Activated T-helper 1 cell treated with Interleukin-2 at 50 U/mL for 16 hours (primary cell): Measurements from ENCODE around the gene CRIM1.

Experiments used
- DNase-seq: peaks from one replicate; pipeline ENCODE4 v3.0.0-alpha.2; 2020; ENCODE audit warnings: low read depth

Gene CRIM1

GRCh38 chr2:36397728-36398413 lies 42.3 kb downstream of the CRIM1 start:
- no peak for DNase-seq

DNA sequence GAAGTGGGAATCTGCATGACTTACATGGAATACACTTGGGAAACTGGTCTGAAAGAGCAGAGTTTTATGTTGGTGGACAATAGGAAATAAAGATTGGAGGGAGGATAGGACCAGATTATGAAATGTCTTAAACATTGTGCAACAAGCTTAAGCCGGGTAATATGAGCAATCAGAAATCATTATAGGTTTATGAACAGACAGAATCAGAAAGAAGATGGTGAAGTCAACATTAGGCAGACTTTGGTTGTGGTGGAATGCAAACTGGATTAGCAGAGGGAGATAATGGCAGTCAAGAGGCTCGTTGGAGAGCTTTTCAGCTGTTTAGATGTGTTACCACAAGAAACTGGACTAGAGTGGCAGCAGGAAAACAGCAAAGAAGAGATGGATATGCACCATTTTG lies 43.5 kb downstream of the CRIM1 start:
- DNase-seq, result no peak

DNA sequence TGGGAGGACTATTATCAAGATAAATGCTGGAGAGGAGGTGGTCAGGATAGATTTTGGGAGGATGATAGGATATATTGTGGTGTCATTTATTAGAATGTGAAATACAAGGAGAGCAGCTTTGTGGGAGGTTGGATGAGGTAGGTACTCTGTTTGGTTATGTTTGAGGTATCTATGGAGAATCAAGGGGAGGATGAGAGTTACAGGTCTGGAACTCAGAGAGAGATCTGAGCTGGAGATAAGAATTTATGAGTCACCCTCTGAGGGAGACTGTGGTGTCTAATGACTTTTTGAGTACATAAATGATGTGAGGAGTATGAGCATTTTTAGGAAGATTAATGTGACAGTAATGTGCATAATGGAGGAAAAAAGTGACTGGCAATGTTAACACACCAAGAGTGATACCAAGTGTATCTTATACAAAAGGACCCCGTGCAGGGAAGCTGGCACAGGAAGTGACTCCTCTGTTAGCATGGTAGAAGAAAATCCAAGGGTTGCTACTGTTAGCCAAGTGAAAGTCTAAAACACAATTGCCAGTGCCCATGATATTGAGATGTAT lies 48.2 kb downstream of the CRIM1 start:
- no peak for DNase-seq

DNA sequence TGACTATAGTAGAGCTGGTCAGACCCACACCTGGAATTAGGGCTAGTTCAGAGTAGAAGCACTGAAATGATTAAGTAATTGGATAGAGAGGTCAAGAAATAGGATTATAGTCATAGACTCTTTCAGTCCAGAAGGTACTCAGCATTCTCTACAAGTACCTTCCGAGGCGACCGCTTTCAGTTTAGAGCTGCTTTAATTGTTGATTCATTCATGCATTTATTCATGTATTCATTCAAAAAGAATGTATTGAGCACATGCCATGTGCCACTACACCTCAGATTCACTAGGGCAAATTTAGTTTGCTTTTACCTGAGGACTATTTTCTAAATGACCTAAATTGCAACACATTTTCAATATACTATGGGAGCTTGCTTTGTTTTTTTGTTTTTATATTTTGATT lies 48.7 kb downstream of the CRIM1 start:
- no peak for DNase-seq

DNA sequence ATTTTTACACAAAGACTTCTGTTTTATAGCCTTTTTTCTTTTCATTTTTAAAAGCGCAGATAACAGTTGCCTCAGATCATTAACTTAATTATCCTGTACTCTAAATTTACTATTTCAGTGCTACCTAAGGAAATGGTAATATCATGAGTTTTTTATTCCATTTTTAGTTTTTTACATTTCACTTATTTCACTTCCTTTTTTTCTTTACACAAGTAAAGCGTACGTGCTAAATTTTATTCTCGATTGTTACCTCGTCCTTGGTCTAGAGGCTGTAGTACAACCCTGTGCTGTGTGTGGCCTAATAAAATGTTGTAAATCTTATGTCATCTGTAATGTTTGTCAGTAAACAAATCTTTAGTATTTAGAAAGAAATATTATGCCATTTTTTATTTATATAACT lies 49.2 kb downstream of the CRIM1 start:
- no peak for DNase-seq

GRCh38 chr2:36405183-36405582 lies 49.6 kb downstream of the CRIM1 start:
- no peak for DNase-seq

GRCh38 chr2:36406296-36406695 lies 50.7 kb downstream of the CRIM1 start:
- no peak for DNase-seq

DNA sequence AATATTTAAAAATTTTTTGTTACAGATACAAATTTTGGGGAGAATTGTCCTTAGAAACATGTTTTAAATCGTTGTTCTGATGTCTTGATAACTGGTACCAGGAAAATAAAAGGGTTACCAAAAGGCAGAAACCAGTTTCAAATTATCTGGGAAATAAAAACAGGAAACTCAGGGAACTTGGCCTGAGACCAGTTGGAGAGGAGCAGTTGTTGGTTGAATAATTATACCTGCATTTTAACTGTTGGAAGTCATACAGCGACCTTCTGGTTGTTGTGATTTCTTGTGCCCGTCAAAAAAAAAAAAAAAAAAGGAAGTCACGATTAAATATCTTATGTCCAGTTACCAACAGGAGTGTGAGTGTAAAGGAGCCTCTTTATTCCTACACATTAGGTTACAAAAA lies 51.8 kb downstream of the CRIM1 start:
- no peak for DNase-seq

DNA sequence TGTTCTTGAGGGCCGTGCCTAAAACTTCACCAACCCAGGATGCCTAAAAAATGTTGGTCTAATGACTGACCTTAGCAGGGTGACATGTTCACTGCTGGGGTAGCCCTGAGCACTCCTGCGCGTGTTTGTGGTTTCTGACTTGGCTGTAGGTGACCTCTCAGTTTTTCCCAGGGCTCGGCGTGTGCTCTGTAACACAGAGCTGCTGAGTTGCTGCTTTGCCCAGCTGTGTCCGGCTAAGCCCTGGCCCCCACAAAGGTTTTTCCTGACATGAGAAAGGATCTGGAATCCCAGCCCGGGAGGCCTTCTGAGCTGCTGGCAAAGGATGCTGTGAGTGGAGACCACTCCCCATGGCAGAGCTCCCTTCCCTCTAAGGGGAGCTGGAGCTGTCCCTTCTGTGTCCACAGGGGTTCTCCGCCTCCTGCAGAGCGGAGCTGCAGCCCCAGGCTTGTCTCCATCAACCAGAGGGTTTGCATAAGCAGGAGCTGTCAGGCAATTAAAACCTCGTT lies 52.7 kb downstream of the CRIM1 start:
- DNase-seq, result no peak

DNA sequence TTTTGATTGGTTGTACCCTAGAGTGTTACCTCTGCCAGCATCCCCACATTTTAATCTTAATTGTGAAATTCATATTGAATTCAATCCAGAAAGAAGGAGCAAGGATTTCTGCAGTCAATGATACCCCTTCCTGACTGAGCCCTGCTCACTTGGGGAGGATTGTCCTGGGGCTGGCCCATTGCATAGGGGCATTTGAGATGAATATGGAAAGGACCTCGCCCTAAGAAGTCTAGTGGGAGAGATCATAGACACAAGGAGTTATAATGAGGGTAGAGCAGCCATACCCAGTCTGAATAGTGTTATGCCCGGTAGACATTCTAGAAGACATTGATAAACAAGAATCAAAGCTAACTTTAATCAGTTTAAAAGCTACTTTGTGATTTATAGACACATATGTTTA lies 53.8 kb downstream of the CRIM1 start:
- DNase-seq, result no peak

DNA sequence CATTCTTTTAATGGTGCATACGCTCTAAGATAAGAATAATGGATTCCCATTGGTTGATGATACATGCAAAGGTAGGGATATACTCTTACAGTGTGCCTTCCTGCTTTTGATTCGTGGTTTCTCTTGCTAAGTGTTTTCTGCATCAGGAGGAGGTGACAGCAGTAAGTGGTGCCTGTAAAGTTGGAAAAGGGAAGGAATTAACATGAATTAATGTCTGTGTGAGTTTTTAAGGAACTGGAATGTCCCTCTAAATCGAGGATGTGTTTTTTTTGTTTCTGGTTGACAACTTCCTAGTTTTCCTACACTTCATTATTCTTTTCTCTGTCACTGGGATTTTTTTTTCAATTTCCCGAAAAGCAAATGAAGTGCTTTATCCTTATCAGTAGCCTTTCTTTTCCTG lies 54.4 kb downstream of the CRIM1 start:
- DNase-seq, result no peak

DNA sequence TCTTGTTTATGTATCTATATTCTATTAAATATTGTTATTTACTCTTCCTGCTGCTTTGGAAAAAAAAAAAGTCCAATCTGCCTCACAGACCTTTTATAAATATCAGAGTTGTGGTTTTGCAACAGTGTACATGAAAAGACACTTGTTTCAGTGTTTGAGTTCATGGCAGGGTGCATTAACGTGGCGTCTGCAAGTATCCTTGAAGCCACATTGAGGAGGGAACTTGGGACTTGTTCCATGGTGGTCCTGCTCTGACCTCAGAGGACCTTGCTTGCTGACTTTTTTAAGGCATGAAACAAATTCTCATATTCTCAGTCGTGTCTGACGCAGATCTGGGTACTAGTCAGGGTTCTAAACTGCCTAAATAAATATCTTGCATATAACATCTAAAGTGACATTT lies 55.1 kb downstream of the CRIM1 start:
- DNase-seq, result no peak

DNA sequence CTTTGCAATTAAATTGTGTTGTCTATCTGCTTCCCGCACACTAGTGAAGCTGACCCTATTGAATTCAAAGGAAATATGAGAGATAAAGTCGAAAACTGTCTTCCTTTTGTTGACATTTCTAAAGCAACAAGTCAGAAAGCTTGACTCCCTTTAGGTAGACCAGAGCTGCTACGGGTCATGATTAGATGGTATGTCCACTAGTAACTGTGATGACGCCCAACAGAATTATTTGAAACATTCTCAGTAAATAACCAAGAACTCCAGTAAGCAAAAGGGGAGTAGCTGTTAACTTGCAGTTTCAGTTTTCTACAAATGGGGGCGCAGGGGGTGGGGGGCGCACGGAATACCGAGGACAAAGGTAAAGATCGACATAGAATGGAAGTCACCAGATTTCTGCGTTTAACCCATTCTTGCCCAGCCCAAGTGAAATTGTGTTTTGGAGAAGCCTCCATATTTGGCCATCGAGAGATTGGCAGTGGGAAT lies 56.4 kb downstream of the CRIM1 start:
- no peak for DNase-seq

- no peak for DNase-seq
Observed at GRCh38 chr2:36413218-36413617, 57.6 kb downstream of the CRIM1 start.

GRCh38 chr2:36414307-36414706 lies 58.7 kb downstream of the CRIM1 start:
- DNase-seq, result no peak

GRCh38 chr2:36415381-36416022 lies 59.9 kb downstream of the CRIM1 start:
- DNase-seq, result no peak

DNA sequence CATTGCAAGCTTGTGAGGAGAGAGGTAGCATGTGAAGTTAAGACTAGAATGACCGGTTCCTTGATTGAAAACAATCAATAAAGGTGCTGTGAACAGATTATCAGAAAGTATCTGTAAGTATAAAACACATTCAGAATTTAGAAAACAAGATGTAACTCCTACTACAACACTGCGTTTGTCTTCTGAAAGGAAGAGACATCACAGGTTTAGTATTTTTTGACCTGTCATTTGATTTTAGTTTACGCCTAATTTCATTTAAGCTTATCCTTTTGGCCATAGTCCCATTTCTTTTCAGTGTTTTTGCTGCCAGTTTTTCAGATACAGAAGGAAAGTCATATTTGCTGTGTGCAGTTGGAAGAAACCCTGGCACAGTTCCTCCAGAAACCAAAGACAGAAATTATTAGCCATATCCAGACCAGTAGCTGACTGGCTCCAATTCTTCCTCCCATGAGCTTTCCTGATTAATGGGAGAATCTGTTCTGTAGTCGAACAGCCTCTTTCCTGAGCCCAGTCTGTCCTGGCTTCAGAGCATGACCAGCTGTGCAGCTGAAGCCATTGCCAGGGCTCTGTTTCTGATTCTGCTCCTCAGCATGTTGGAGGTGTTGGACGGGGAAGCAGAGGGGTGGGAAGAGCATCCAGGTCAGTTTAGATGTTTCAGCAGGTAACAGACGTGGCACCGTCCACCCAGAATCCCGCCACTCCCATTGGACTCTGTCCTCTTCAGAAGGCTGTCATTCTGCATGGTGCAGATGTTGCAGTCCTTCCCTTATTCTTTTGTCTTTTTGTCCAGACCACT lies 61.0 kb downstream of the CRIM1 start:
- no peak for DNase-seq

- DNase-seq, result no peak
Observed at GRCh38 chr2:36420569-36421181, 65.1 kb downstream of the CRIM1 start.

DNA sequence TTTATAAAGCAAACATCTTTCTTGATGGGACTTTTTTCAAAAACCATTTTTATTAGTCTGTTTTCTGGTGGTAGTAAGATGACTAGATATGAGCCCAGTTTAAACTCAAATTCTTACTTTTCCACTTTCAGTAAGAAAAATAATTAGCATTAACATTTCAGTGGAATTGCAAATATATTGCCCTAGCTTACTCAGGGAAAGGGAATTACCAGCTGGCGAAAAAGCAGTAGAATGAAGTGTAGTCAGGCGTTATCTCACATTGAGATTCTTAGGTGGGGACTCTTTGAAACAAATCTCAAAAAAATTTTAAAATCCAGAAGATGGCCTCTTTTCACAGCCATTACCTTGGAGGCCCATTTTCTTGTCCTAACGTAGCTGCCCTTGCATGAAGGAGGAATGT lies 65.8 kb downstream of the CRIM1 start:
- no peak for DNase-seq

- no peak for DNase-seq
Observed at GRCh38 chr2:36423172-36423571, 67.6 kb downstream of the CRIM1 start.

DNA sequence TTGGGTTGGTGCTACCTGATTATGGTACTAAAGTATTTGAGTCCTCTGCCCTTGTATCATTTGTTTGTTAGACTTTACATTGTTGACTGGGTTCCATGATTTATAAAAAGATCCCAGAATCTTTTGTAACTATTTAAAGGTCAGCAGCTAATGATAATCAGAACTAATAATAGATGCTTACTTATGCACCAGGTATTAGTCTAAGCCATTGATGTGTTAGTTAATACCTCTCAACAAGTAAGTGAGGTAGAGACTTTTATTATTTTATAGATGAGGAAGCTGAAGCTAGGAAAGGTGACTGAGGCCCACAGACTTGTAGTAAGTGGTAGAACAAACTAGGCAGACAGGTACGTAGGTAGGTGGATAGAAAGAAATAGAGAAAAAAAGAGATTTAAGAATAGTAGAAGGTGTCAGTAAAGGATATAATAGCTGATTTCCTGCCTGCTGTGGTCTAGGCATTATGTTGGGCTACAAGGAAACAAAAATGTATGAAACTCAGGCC lies 68.1 kb downstream of the CRIM1 start:
- DNase-seq, result no peak
